Kidney (tissue), 14 donors: ENCODE data around the gene CAMTA1. TPM values are rescaled to one million over a fixed set of nuclear protein-coding genes. Genes with fewer than 3 reads are reported as not detected.

Experiments used
- DNase-seq, 5 donors: peaks; one replicate each; pipeline ENCODE4 v3.0.0-alpha.2; 2013 to 2020
- FAIRE-seq: peaks from 2 replicates; lab custom pipeline; 2012; peaks lifted over from hg19 to GRCh38; lab: Jason Lieb, UNC
- H3K27ac ChIP-seq, 2 donors: one replicate each; pipeline ENCODE4 v1.7.0; 2013; ENCODE audit warnings: low read depth in 2 of 2, low read length in 2 of 2, inconsistent platforms in 1 of 2
- H3K27me3 ChIP-seq: one replicate; pipeline ENCODE4 v1.7.1; 2013; ENCODE audit warnings: low read length, inconsistent platforms; ENCODE audit not compliant: control insufficient read depth, insufficient read depth
- H3K36me3 ChIP-seq, 3 donors: one replicate each; pipeline versions ENCODE4 v1.7.0 to v1.7.1; 2013; ENCODE audit warnings: low read length in 3 of 3, control low read depth in 1 of 3, inconsistent platforms in 1 of 3; ENCODE audit not compliant: insufficient read depth in 3 of 3, control insufficient read depth in 2 of 3
- H3K4me1 ChIP-seq, 3 donors: one replicate each; pipeline versions ENCODE4 v1.7.0 to v1.7.1; 2013; ENCODE audit warnings: low read length in 3 of 3, inconsistent platforms in 1 of 3, low read depth in 1 of 3; ENCODE audit not compliant: control insufficient read depth in 2 of 3, insufficient read depth in 2 of 3
- H3K4me3 ChIP-seq, 3 donors: one replicate each; pipeline versions ENCODE4 v1.7.0 to v1.8.1; 2013; ENCODE audit warnings: low read length in 3 of 3, control low read depth in 1 of 3, inconsistent platforms in 1 of 3
- H3K9ac ChIP-seq, 3 donors: one replicate each; pipeline versions ENCODE4 v1.7.0 to v1.7.1; 2013; ENCODE audit warnings: low read length in 3 of 3, control low read depth in 1 of 3, inconsistent platforms in 1 of 3
- H3K9me3 ChIP-seq, 3 donors: one replicate each; pipeline versions ENCODE4 v1.7.0 to v1.7.1; 2013; ENCODE audit warnings: low read length in 3 of 3, control low read depth in 1 of 3, inconsistent platforms in 1 of 3; ENCODE audit not compliant: control insufficient read depth in 2 of 3, insufficient read depth in 1 of 3
- CTCF ChIP-seq: IDR thresholded peaks from 3 replicates; pipeline ENCODE4 v1.5.1; 2012; ENCODE audit warnings: mild to moderate bottlenecking, moderate library complexity, borderline replicate concordance; ENCODE audit not compliant: insufficient read depth; ENCODE audit errors: extremely low read depth
- intact Hi-C: fragments of 100-400 bp; cut with DNase I; formaldehyde crosslinking; loops from one replicate; pipeline ENCODE4 v1.11.1; 2022
- polyA plus RNA-seq: library from polyadenylated mRNA; stranded (reverse); fragments of 350-450 nt; fragmentation: Illumina TruSeq; extraction: RNeasy Lipid Tissue Mini Kit (QIAGEN cat#74804); gene quantifications from one replicate; pipeline ENCODE4 v1.2.3, GENCODE V29; 2014; ENCODE audit warnings: low read depth, low replicate concordance; ENCODE audit not compliant: insufficient read depth
- total RNA-seq: library from RNA; stranded (reverse); fragmentation: NEBNext Ultra II Directional; extraction: Animal tissue kit (Norgen Biotek cat#: 25700); gene quantifications from one replicate; pipeline ENCODE4 v1.2.1, GENCODE V29; 2021
- donor health status: control.
- donor health status: control.
- donor health status: control.
- donor health status: control.
- donor health status: control.
- donor health status: DM: yes; HTN: yes; CAD: no.
- donor health status: Normal renal cell carcinoma (clear cell type).

The CAMTA1 gene
- total and polyA plus RNA-seq, 2 donors from 2014 or later, result 79.0 to 170 TPM

- intact Hi-C loops, result no loop called here
- no peak overlapping the region for H3K4me3 ChIP-seq
- H3K27ac ChIP-seq, result no peak overlapping the region
- peaks cover 0 to 8% (median 6%) of the 10 kb centered on the region in 3 donors for H3K4me1 ChIP-seq
- no peak for TF ChIP-seq CTCF
- FAIRE-seq, result no peak
- H3K36me3 ChIP-seq, result no peaks in the 10 kb centered on the region
- no peaks in the 10 kb centered on the region for H3K9me3 ChIP-seq
- peak in 2 of 5 donors; percentile 5 to 36 for DNase-seq
- no peak overlapping the region for H3K9ac ChIP-seq
- no peaks in the 10 kb centered on the region for H3K27me3 ChIP-seq
Observed at GRCh38 chr1:7385471-7386225, 600.4 kb downstream of the CAMTA1 start.

GRCh38 chr1:7386226-7387052, 601.2 kb downstream of the CAMTA1 start:
- Histone ChIP-seq H3K4me1 (peaks cover 0 to 7% (median 6%) of the 10 kb centered on the region in 3 donors), H3K9me3 (no peaks in the 10 kb centered on the region), H3K27ac (no peak overlapping the region), H3K36me3 (no peaks in the 10 kb centered on the region), H3K27me3 (no peaks in the 10 kb centered on the region), H3K4me3 (no peak overlapping the region), H3K9ac (no peak overlapping the region)
- FAIRE-seq, result no peak
- peak in 4 of 5 donors; percentile 69 to 84 (median 82) for DNase-seq
- intact Hi-C loops, result no loop called here
- no peak for TF ChIP-seq CTCF

- Histone ChIP-seq H3K9ac (no peak overlapping the region), H3K36me3 (no peaks in the 10 kb centered on the region), H3K9me3 (no peaks in the 10 kb centered on the region), H3K4me1 (peaks cover 0 to 7% (median 6%) of the 10 kb centered on the region in 3 donors), H3K4me3 (no peak overlapping the region), H3K27ac (no peak overlapping the region), H3K27me3 (no peaks in the 10 kb centered on the region)
- DNase-seq (peak; percentile 17 to 64 (median 40)), FAIRE-seq (no peak)
- no peak for TF ChIP-seq CTCF
- intact Hi-C loops, result no loop called here
Observed at GRCh38 chr1:7387053-7387927, 602.0 kb downstream of the CAMTA1 start.
